HAP-1 (cell line): Measurements from ENCODE around the gene SERINC3.

ENCODE experiments used
- DNase-seq, 2 experiments: peaks; one replicate each; pipeline ENCODE4 v3.0.0-alpha.2; 2016 to 2020; ENCODE audit warnings: low spot score in 2 of 2
- H3K27me3 ChIP-seq: fragments of 250-450 bp; sonication (Bioruptor Pico); 2 replicates; pipeline ENCODE4 v1.5.1; 2020; ENCODE audit warnings: low read depth, mild to moderate bottlenecking, moderate library complexity
- H3K36me3 ChIP-seq: fragments of 250-450 bp; sonication (Bioruptor Pico); replicated peaks from 2 replicates; pipeline ENCODE4 v1.5.1; 2020; ENCODE audit warnings: mild to moderate bottlenecking
- H3K4me1 ChIP-seq: fragments of 250-450 bp; sonication (Bioruptor Pico); 2 replicates; pipeline ENCODE4 v1.5.1; 2020; ENCODE audit warnings: mild to moderate bottlenecking
- H3K4me3 ChIP-seq: fragments of 250-450 bp; sonication (Bioruptor Pico); 2 replicates; pipeline ENCODE4 v1.5.1; 2020; ENCODE audit warnings: mild to moderate bottlenecking, moderate library complexity
- H3K9me3 ChIP-seq: fragments of 250-450 bp; sonication (Bioruptor Pico); 2 replicates; pipeline ENCODE4 v1.5.1; 2020; ENCODE audit warnings: mild to moderate bottlenecking, moderate library complexity
- in situ Hi-C: fragments of 300-500 bp; cut with MboI; formaldehyde crosslinking; loops from 3 replicates; pipeline ENCODE4 v1.14.3; 2020; ENCODE audit warnings: low sequenced_read_pairs, inconsistent platforms, mixed read lengths

Gene SERINC3

GRCh38 chr20:44522841-44523240, 971 bp upstream of the SERINC3 start:
- in situ Hi-C loops: no loop called here
- Histone ChIP-seq H3K4me1 (peaks cover 6% of the 10 kb centered on the region), H3K9me3 (no peaks in the 10 kb centered on the region), H3K27me3 (no peaks in the 10 kb centered on the region), H3K4me3 (no peak overlapping the region), H3K36me3 (no peaks in the 10 kb centered on the region)
- no peak for DNase-seq

- Histone ChIP-seq H3K4me3 (peak overlapping the region; percentile 90), H3K36me3 (no peaks in the 10 kb centered on the region), H3K9me3 (no peaks in the 10 kb centered on the region), H3K27me3 (no peaks in the 10 kb centered on the region), H3K4me1 (peaks cover 6% of the 10 kb centered on the region)
- in situ Hi-C loops: no loop called here
- DNase-seq: no peak
These were observed 989 bp downstream of the SERINC3 start for GRCh38 chr20:44520881-44521280.

GRCh38 chr20:44518248-44518647, 3.6 kb downstream of the SERINC3 start:
- in situ Hi-C loops: no loop called here
- Histone ChIP-seq H3K4me3 (no peak overlapping the region), H3K4me1 (peaks cover 6% of the 10 kb centered on the region)

GRCh38 chr20:44517454-44517853, 4.4 kb downstream of the SERINC3 start:
- Histone ChIP-seq H3K27me3 (no peaks in the 10 kb centered on the region), H3K36me3 (no peaks in the 10 kb centered on the region), H3K9me3 (no peaks in the 10 kb centered on the region), H3K4me3 (no peak overlapping the region), H3K4me1 (peaks cover 6% of the 10 kb centered on the region)
- in situ Hi-C loops: no loop called here
- no peak for DNase-seq

More at GRCh38 chr20:44518248-44518647, 3.6 kb downstream of the SERINC3 start:
- Histone ChIP-seq H3K27me3 (no peaks in the 10 kb centered on the region), H3K36me3 (no peaks in the 10 kb centered on the region), H3K9me3 (no peaks in the 10 kb centered on the region)
- no peak for DNase-seq

GRCh38 chr20:44516491-44516890, 5.4 kb downstream of the SERINC3 start:
- Histone ChIP-seq H3K36me3 (no peaks in the 10 kb centered on the region), H3K4me3 (no peak overlapping the region), H3K4me1 (peaks cover 6% of the 10 kb centered on the region), H3K9me3 (no peaks in the 10 kb centered on the region), H3K27me3 (no peaks in the 10 kb centered on the region)
- in situ Hi-C loops: no loop called here
- no peak for DNase-seq

- Histone ChIP-seq H3K27me3 (no peaks in the 10 kb centered on the region), H3K4me3 (no peak overlapping the region), H3K4me1 (no peaks in the 10 kb centered on the region), H3K9me3 (no peaks in the 10 kb centered on the region), H3K36me3 (peaks cover 14% of the 10 kb centered on the region)
- DNase-seq: no peak
- in situ Hi-C loops: no loop called here
These were observed 8.0 kb downstream of the SERINC3 start for GRCh38 chr20:44513871-44514270.

- Histone ChIP-seq H3K36me3 (peaks cover 22% of the 10 kb centered on the region), H3K27me3 (no peaks in the 10 kb centered on the region), H3K9me3 (no peaks in the 10 kb centered on the region), H3K4me1 (no peaks in the 10 kb centered on the region), H3K4me3 (no peak overlapping the region)
- DNase-seq: no peak
- in situ Hi-C loops: no loop called here
These were observed 12.1 kb downstream of the SERINC3 start for GRCh38 chr20:44509762-44510161.

GRCh38 chr20:44504402-44505307, 17.2 kb downstream of the SERINC3 start:
- Histone ChIP-seq H3K9me3 (no peaks in the 10 kb centered on the region), H3K27me3 (no peaks in the 10 kb centered on the region)

GRCh38 chr20:44502968-44503367, 18.9 kb downstream of the SERINC3 start:
- Histone ChIP-seq H3K36me3 (peaks cover 28% of the 10 kb centered on the region), H3K4me1 (no peaks in the 10 kb centered on the region), H3K9me3 (no peaks in the 10 kb centered on the region), H3K4me3 (no peak overlapping the region), H3K27me3 (no peaks in the 10 kb centered on the region)
- DNase-seq: no peak
- in situ Hi-C loops: no loop called here

More at GRCh38 chr20:44504402-44505307, 17.2 kb downstream of the SERINC3 start:
- H3K4me1 ChIP-seq: no peaks in the 10 kb centered on the region
- peaks cover 35% of the 10 kb centered on the region for H3K36me3 ChIP-seq
- in situ Hi-C loops: no loop called here
- DNase-seq: no peak
- H3K4me3 ChIP-seq: no peak overlapping the region

GRCh38 chr20:44501448-44501847, 20.4 kb downstream of the SERINC3 start:
- Histone ChIP-seq H3K4me1 (no peaks in the 10 kb centered on the region), H3K36me3 (peaks cover 28% of the 10 kb centered on the region), H3K4me3 (no peak overlapping the region), H3K9me3 (no peaks in the 10 kb centered on the region), H3K27me3 (no peaks in the 10 kb centered on the region)
- in situ Hi-C loops: no loop called here
- DNase-seq: no peak

GRCh38 chr20:44500221-44500620, 21.6 kb downstream of the SERINC3 start:
- Histone ChIP-seq H3K36me3 (peaks cover 40% of the 10 kb centered on the region), H3K27me3 (no peaks in the 10 kb centered on the region), H3K4me1 (no peaks in the 10 kb centered on the region), H3K9me3 (no peaks in the 10 kb centered on the region), H3K4me3 (no peak overlapping the region)
- no peak for DNase-seq
- in situ Hi-C loops: no loop called here

- DNase-seq: no peak
- in situ Hi-C loops: no loop called here
- no peaks in the 10 kb centered on the region for H3K27me3 ChIP-seq
- H3K4me1 ChIP-seq: no peaks in the 10 kb centered on the region
- peaks cover 45% of the 10 kb centered on the region for H3K36me3 ChIP-seq
- H3K4me3 ChIP-seq: no peak overlapping the region
- H3K9me3 ChIP-seq: no peaks in the 10 kb centered on the region
These were observed 24.1 kb downstream of the SERINC3 start for GRCh38 chr20:44497761-44498160.

- H3K36me3 ChIP-seq: peaks cover 45% of the 10 kb centered on the region
- no peak overlapping the region for H3K4me3 ChIP-seq
- no peaks in the 10 kb centered on the region for H3K4me1 ChIP-seq
- no peaks in the 10 kb centered on the region for H3K9me3 ChIP-seq
- in situ Hi-C loops: no loop called here
- no peak for DNase-seq
- no peaks in the 10 kb centered on the region for H3K27me3 ChIP-seq
These were observed 24.9 kb downstream of the SERINC3 start for GRCh38 chr20:44496976-44497375.

- Histone ChIP-seq H3K36me3 (peaks cover 39% of the 10 kb centered on the region), H3K4me1 (no peaks in the 10 kb centered on the region), H3K4me3 (no peak overlapping the region), H3K9me3 (no peaks in the 10 kb centered on the region), H3K27me3 (no peaks in the 10 kb centered on the region)
- in situ Hi-C loops: no loop called here
- DNase-seq: no peak
These were observed 25.9 kb downstream of the SERINC3 start for GRCh38 chr20:44495802-44496481.
